GM19372 (cell line): Measurements from ENCODE around the gene IFNGR2.
"Not testable (repeated sequence)": the region's sequence is repeated elsewhere in the genome, so short reads cannot be mapped to it uniquely, and the experiment has no call there.

Experiments
- ATAC-seq: cut with Tn5 transposase; IDR thresholded peaks from one replicate; pipeline ENCODE4 v1.9.1; 2021; ENCODE audit warnings: mild to moderate bottlenecking, low read depth, moderate library complexity; ENCODE audit not compliant: unreplicated experiment

IFNGR2 gene

GRCh38 chr21:33433425-33434114 is 30.4 kb downstream of the IFNGR2 start:
- no peak for ATAC-seq

GRCh38 chr21:33434770-33435360 is 31.7 kb downstream of the IFNGR2 start:
- peak; percentile 83 for ATAC-seq

DNA sequence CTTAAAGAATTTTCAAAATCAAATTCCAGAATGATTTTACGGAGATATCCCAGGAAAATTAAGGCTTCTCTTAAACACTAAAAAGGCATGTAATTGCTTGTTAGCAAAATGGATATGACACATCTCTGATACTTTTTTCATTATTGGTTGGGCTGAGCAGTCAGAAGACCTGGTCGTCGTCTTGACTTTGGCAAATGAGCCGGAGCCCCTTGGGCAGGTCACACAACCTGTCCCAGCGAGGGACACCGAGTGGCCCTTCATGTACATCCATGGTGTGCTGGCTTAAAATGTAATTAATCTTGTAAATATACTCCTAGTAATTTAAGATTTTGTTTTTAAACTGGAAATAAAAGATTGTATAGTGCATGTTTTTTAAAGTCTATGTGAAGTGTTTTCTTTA is 33.9 kb downstream of the IFNGR2 start:
- ATAC-seq = no peak

- ATAC-seq = no peak
Measured at GRCh38 chr21:33441489-33442477, 38.6 kb downstream of the IFNGR2 start.

DNA sequence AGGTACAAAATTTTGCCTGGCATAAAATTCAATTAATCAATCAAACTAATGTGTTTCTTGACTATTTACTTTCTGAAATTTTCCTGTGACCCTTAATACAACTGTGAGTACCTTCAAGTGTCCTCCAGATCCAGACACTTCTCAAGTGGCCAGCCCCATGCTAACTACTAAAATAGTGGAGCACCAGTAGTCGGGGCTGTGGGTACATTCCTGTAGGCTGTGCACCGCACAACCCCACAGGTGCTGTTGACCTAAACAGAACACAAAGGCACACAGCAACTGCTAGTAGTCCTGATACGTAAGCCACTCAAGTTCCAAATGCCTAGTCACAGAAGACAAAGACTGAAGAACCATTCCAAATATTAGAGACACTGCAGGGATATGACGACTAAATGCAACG is 40.0 kb downstream of the IFNGR2 start:
- ATAC-seq = no peak

GRCh38 chr21:33444499-33444898 is 41.3 kb downstream of the IFNGR2 start:
- no peak for ATAC-seq

DNA sequence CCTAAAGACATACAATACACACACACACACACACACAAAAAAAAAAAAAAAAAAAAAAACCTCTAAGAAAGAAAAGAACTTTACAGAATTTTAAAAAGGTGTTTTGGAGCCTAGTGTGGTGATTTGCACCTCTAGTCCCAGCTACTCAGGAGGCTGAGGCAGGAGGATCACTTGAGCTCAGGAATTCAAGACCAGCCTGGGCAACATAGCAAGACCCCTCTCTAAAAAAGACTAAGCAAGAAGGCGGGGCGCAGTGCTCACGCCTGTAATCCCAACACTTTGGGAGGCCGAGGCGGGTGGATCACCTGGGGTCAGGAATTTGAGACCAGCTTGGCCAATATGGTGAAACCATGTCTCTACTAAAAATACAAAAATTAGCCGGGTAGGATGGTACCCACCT is 43.4 kb downstream of the IFNGR2 start:
- ATAC-seq = not testable (repeated sequence)

GRCh38 chr21:33449616-33450015 is 46.4 kb downstream of the IFNGR2 start:
- no peak for ATAC-seq

DNA sequence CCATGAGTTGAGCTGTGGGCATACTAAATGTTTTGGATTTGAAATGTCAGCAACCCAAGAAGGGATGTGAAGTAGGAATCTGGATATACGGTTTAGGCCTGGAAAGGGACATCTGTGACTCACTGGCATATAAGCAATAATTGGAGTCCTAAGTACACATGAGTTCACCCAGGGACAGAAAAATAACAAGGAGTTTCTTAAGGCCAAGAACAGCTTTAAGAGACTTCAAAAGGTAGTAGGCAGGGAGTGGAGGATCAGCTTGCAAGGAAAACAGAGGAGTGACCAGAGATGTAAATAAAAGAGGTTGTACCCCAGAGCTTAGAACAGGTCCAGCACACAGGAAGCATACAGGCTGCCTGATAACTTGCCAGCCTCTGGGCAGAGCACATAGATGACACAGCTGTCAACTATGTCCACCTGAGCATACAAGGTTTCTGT is 48.4 kb downstream of the IFNGR2 start:
- no peak for ATAC-seq

- no peak for ATAC-seq
Measured at GRCh38 chr21:33452362-33452761, 49.1 kb downstream of the IFNGR2 start.

DNA sequence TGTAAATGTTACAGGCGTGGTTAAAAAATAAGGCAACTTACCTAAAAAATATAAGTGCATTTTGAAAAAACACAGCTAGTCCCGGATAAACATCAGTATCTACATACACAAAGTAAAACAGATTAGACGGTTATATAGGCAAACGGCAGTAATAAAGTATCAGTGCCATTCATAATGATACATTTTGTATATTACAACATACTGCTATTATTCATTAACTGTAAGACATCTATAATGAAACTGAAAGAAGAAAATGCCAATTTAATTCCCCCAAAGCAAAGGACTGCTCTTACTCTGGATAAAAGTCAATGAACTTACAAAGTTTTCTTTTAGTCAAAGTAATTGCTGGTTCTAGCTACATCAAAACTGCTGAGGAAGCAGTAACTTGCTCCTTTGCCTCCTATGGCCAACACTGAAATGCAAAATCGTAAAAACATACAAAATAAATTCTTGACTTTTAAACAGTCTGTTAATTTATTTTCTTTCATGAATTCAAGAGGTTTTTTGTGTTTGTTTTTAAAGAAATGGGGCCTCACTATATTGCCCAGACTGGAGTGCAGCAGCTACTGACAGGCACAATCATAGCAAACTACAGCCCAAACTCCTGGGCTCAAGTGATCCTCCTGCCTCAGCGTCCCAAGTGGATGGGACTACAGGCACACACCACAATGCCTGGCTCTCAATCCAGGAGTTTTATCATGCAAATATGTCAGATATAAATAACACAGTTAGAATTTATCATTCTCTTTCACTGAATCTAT is 52.7 kb downstream of the IFNGR2 start:
- no peak for ATAC-seq

- no peak for ATAC-seq
Measured at GRCh38 chr21:33458861-33459260, 55.6 kb downstream of the IFNGR2 start.

DNA sequence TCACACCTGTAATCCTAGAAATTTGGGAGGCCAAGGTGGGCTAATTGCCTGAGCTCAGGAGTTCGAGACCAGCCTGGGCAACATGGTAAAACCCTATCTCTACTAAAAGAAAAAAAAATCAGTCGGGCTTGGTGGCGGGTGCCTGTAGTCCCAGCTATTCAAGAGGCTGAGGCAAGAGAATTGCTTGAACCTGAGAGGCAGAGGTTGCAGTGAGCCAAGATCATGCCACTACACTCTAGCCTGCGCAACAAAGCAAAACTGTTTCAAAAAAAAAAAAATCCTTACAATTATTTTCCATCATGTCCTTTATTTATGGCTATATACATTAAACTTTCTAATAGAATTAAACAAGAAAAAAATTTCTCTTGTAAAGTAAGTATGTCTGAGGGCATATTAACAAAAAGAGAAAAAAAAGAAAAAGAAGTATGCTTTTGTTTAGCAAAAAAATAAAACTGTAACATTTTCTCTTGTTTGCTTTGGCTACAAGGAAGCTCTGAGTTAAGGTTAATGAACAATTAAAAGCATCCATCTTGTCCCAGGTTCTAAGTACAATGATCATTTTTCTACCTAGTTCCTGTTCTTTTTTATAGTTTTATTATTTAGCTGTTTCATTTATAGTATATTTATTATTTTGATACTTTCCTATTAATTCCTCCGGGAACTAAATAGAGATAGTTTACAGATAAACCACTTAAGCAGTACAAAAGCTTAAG is 58.5 kb downstream of the IFNGR2 start:
- ATAC-seq = no peak

DNA sequence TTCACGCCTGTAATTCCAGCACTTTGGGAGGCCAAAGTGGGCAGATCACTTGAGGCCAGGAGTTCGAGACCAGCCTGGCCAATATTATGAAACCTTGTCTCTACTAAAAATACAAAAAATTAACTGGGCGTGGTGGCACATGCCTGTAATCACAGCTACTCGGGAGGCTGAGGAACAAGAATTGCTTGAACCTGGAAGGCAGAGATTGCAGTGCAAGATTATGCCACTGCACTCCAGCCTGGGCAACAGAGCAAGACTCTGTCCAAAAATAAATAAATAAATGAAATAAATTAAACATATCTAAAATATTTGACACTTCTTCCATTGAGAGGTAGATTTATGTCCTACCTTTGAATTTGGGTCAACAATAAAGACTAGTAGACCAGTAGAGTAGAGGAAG is 66.0 kb downstream of the IFNGR2 start:
- not testable (repeated sequence) for ATAC-seq

DNA sequence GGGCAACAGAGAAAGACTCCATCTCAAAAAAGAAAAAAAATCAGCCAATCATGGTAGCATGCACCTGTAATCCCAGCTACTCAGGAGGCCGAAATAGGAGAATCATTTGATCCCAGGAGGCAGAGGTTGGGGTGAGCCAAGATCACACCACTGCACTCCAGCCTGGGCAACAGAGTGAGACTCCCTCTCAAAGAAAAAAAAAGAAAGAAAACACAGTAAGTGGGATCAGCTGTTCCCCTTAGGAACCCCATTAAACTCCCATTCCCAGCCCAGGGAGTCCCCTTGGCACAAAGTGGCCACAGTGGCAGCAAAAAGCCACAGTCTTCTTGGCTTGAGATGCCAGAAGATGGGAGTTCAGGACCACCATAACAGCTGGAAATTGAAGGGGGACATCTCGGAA is 67.5 kb downstream of the IFNGR2 start:
- no peak for ATAC-seq

GRCh38 chr21:33473344-33473743 is 70.1 kb downstream of the IFNGR2 start:
- ATAC-seq = no peak

DNA sequence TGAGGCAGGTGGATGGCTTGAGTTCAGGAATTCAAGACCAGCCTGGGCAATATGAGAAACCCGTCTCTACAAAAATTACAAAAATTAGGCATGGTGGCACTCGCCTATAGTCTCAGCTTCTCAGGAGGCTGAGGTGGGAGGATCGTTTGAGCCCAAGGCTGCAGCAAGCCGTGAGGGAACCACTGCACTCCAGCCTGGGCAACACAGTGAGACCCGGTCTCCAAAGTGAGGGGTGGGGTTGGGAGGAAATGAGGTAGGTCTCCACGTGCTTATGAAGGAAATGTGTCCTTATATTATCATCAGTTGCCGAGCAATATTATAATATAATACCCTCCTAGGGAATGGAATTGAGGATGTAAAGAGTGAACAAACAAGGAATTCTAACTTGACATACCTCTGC is 73.9 kb downstream of the IFNGR2 start:
- ATAC-seq = no peak

- ATAC-seq = no peak
Measured at GRCh38 chr21:33478182-33478581, 75.0 kb downstream of the IFNGR2 start.

DNA sequence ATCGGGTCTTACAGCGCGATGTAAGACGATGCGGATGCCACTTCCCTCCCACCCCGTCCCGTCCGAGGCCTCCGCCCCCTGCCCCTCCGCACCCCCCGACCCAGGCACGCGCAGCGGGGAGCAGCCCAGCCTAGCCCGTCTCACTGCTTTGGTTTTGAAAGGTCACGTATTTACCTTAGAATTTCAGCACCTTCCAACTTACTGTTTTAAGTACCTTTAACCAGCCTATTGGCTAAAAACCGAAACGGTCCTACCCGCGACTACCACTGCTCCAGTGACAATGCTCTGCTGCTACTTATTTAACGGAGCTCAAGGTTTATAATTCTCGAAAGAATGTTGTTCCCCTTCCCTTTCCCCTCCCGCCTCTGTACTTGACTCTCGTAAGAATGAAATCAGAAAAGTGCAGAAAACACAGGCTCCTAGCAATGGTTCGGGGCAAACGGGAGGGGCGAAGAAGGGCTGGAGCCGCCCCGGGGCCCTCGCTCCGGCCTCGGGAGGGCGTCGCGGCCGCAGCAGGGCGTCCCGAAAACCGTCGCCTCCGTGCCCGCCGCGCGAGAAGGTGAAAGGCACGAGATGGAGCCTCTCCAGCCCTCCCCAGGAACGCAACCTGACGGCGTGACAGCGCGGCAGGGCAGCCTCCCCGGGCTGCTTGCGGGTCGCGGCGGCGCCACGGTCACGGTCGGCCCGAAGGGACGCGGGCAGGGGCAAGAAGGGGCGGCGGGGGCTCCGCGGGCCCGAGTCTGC is 75.9 kb downstream of the IFNGR2 start:
- peak; percentile 11 for ATAC-seq
